ENCODE measurements around the gene AP2S1. TPM values are rescaled to one million over a fixed set of nuclear protein-coding genes. Genes with fewer than 3 reads are reported as not detected.

AP2S1 gene
- total RNA-seq, 6 experiments from 2014 or later = 67.2 to 82.6 (median 73.6) TPM

DNA sequence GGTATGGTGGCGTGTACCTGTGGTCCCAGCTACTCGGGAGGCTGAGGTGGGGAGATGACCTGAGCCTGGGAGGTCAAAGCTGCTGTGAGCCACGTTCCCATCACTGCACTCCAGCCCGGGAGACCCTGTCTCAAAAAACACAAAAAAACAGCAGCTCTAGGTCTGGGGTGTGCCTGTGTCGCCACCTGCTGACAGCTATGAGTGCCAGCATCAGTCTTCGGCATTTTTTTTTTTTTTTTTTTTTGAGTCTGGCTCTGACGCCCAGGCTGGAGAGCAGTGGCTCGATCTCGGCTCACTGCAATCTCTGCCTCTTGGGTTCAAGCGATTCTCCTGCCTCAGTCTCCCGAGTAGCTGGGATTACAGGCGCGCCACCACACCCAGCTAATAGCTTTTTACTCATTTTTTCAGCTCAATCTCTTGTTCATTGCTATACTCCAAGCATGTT, 10.1 kb downstream of the AP2S1 start:
- WGBS (ENCODE audit: insufficient coverage, low coverage, low lambda C conversion rate, missing lambda C conversion rate) = 18% methylated on average over 12 of the region's 13 CpGs
- peaks cover 0 to 9% (median 2%) of the 10 kb centered on the region in 4 donors for H3K4me1 ChIP-seq
- H3K27me3 ChIP-seq = no peaks in the 10 kb centered on the region
- H3K9me3 ChIP-seq = no peaks in the 10 kb centered on the region
- intact Hi-C loops (cut with DNase I) = loop anchor here (5.0 kb wide), 1 partner anchor 83 kb away; no protein-coding TSS in a partner anchor
- no peak overlapping the region for H3K4me3 ChIP-seq
- no peak for TF ChIP-seq POLR2A (IDR thresholded peaks at IDR 0.05)
- TF ChIP-seq, protein P1, sequence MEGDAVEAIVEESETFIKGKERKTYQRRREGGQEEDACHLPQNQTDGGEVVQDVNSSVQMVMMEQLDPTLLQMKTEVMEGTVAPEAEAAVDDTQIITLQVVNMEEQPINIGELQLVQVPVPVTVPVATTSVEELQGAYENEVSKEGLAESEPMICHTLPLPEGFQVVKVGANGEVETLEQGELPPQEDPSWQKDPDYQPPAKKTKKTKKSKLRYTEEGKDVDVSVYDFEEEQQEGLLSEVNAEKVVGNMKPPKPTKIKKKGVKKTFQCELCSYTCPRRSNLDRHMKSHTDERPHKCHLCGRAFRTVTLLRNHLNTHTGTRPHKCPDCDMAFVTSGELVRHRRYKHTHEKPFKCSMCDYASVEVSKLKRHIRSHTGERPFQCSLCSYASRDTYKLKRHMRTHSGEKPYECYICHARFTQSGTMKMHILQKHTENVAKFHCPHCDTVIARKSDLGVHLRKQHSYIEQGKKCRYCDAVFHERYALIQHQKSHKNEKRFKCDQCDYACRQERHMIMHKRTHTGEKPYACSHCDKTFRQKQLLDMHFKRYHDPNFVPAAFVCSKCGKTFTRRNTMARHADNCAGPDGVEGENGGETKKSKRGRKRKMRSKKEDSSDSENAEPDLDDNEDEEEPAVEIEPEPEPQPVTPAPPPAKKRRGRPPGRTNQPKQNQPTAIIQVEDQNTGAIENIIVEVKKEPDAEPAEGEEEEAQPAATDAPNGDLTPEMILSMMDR (IDR thresholded peaks at IDR 0.05) = peak; percentile 73 to 85 (median 80)
- DNase-seq = no peak
- no peak overlapping the region for H3K27ac ChIP-seq
- peaks cover 0 to 40% (median 11%) of the 10 kb centered on the region in 4 donors for H3K36me3 ChIP-seq
- ATAC-seq = peak; percentile 58 to 81 (median 70)

DNA sequence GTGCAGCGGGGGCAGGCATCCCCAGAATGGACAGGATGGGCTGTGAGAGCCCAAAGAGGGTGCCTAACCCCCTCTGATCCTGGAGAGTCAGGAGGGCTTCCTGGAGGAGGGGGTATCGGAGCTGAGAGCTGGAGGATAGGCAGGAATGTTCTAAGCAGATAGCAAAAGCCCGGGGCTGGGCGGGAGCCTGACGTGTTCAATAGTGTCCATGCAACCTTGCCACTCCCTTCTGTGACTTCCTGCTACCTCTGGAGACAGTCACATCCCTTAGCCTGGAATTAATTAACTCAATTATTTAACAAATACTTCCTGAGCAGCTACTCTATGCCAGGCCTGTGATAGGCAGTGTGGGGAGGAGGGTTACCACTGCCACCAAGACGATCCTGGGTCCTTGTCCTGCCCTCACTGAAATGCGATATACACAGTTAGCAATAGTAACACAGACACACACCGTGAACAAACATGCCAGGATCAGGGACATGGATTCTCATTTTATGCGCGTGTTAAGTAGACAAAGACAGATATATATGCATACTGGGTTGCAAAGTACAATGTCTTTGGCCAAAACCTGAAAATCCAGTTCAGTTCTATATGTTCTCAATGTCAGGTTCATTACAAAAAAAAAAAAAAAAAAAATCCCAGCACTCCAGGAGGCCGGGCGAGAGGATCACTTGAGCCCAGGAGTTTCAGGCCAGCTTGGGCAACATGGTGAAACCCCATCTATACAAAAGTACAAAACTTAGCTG, 10.7 kb downstream of the AP2S1 start:
- peaks cover 0 to 40% (median 11%) of the 10 kb centered on the region in 4 donors for H3K36me3 ChIP-seq
- ATAC-seq (no peak), DNase-seq (no peak)
- intact Hi-C loops (cut with DNase I) = loop anchor here (5.0 kb wide), 1 partner anchor 83 kb away; no protein-coding TSS in a partner anchor
- H3K9me3 ChIP-seq = no peaks in the 10 kb centered on the region
- no peak overlapping the region for H3K4me3 ChIP-seq
- 72% methylated on average over 8 of the region's 12 CpGs for WGBS (ENCODE audit: insufficient coverage, low coverage, low lambda C conversion rate, missing lambda C conversion rate)
- no peak for TF ChIP-seq POLR2A (IDR thresholded peaks at IDR 0.05)
- TF ChIP-seq, protein P1 (IDR thresholded peaks at IDR 0.05) = no peak
- H3K27me3 ChIP-seq = no peaks in the 10 kb centered on the region
- peaks cover 0 to 9% (median 2%) of the 10 kb centered on the region in 4 donors for H3K4me1 ChIP-seq
- no peak overlapping the region for H3K27ac ChIP-seq

DNA sequence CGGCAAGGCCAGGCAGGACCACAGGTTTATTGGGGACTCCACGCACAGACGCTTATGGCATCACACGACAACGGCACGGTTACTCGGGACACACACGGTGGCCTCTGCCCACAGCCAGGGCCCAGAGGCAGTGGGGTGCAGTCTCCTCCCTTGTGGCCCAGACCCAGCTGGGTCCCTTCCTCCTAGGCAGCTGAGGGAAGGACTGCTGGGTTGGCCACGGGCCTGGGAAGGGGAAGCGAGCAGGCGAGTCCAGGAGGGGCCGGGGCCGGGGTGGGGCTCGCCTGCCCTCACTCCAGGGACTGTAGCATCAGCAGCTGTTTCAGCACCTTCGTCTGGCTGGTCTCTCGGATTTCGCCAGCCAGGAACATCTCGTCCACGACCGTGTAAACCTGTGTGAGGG, 12.5 kb downstream of the AP2S1 start:
- no peaks in the 10 kb centered on the region for H3K27me3 ChIP-seq
- TF ChIP-seq POLR2A (IDR thresholded peaks at IDR 0.05) = no peak
- TF ChIP-seq, protein P1 (IDR thresholded peaks at IDR 0.05) = no peak
- H3K9me3 ChIP-seq = no peaks in the 10 kb centered on the region
- peaks cover 0 to 26% (median 5%) of the 10 kb centered on the region in 4 donors for H3K36me3 ChIP-seq
- ATAC-seq = peak in 2 of 4 donors; percentile 27 to 28
- intact Hi-C loops (cut with DNase I) = no loop called here
- DNase-seq = no peak
- no peak overlapping the region for H3K27ac ChIP-seq
- peaks cover 0 to 9% (median 2%) of the 10 kb centered on the region in 4 donors for H3K4me1 ChIP-seq
- no peak overlapping the region for H3K4me3 ChIP-seq
- no CpG with 5 or more reads among the region's 20 CpGs for WGBS (ENCODE audit: insufficient coverage, low coverage, low lambda C conversion rate, missing lambda C conversion rate)

DNA sequence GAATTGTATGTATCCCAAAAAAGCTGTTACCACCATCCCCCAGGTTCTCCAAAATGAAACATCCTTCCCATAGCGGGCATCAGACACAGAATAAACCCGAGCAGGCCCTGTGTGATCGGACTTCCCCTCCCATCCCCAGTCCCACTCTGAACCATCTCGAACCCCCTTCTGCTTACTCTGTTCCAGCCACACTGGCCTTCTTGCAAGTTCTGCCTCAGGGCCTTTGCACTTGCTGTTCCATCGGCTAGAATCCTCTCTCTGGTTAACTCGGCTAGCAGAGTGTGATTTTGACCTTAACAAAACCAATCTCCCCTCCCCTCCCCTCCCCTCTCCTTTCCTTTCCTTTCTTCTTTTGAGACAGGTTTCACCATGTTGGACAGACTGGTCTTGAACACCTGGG, 15.7 kb downstream of the AP2S1 start:
- 80% methylated on average over 1 of the region's 6 CpGs for WGBS (ENCODE audit: insufficient coverage, low coverage, low lambda C conversion rate, missing lambda C conversion rate)
- intact Hi-C loops (cut with DNase I) = no loop called here

More for the DNA sequence above, 15.7 kb downstream of the AP2S1 start:
- H3K4me3 ChIP-seq = no peak overlapping the region
- H3K27ac ChIP-seq = no peak overlapping the region
- no peaks in the 10 kb centered on the region for H3K9me3 ChIP-seq
- ATAC-seq = no peak
- no peaks in the 10 kb centered on the region for H3K27me3 ChIP-seq
- H3K4me1 ChIP-seq = peaks cover 0 to 6% (median 0%) of the 10 kb centered on the region in 4 donors
- no peak for DNase-seq
- TF ChIP-seq, protein P1 (IDR thresholded peaks at IDR 0.05) = no peak
- no peak for TF ChIP-seq POLR2A (IDR thresholded peaks at IDR 0.05)
- peaks cover 0 to 18% (median 3%) of the 10 kb centered on the region in 4 donors for H3K36me3 ChIP-seq

Data from right lobe of liver (tissue), 6 donors.